GM21360 (cell line): ENCODE results near the gene ADAMTS17.

Experiments
- ATAC-seq: cut with Tn5 transposase; IDR thresholded peaks from one replicate; pipeline ENCODE4 v1.9.1; 2021; ENCODE audit warnings: mild to moderate bottlenecking, moderate library complexity; ENCODE audit not compliant: unreplicated experiment

Gene ADAMTS17, protein sequence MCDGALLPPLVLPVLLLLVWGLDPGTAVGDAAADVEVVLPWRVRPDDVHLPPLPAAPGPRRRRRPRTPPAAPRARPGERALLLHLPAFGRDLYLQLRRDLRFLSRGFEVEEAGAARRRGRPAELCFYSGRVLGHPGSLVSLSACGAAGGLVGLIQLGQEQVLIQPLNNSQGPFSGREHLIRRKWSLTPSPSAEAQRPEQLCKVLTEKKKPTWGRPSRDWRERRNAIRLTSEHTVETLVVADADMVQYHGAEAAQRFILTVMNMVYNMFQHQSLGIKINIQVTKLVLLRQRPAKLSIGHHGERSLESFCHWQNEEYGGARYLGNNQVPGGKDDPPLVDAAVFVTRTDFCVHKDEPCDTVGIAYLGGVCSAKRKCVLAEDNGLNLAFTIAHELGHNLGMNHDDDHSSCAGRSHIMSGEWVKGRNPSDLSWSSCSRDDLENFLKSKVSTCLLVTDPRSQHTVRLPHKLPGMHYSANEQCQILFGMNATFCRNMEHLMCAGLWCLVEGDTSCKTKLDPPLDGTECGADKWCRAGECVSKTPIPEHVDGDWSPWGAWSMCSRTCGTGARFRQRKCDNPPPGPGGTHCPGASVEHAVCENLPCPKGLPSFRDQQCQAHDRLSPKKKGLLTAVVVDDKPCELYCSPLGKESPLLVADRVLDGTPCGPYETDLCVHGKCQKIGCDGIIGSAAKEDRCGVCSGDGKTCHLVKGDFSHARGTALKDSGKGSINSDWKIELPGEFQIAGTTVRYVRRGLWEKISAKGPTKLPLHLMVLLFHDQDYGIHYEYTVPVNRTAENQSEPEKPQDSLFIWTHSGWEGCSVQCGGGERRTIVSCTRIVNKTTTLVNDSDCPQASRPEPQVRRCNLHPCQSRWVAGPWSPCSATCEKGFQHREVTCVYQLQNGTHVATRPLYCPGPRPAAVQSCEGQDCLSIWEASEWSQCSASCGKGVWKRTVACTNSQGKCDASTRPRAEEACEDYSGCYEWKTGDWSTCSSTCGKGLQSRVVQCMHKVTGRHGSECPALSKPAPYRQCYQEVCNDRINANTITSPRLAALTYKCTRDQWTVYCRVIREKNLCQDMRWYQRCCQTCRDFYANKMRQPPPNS

DNA sequence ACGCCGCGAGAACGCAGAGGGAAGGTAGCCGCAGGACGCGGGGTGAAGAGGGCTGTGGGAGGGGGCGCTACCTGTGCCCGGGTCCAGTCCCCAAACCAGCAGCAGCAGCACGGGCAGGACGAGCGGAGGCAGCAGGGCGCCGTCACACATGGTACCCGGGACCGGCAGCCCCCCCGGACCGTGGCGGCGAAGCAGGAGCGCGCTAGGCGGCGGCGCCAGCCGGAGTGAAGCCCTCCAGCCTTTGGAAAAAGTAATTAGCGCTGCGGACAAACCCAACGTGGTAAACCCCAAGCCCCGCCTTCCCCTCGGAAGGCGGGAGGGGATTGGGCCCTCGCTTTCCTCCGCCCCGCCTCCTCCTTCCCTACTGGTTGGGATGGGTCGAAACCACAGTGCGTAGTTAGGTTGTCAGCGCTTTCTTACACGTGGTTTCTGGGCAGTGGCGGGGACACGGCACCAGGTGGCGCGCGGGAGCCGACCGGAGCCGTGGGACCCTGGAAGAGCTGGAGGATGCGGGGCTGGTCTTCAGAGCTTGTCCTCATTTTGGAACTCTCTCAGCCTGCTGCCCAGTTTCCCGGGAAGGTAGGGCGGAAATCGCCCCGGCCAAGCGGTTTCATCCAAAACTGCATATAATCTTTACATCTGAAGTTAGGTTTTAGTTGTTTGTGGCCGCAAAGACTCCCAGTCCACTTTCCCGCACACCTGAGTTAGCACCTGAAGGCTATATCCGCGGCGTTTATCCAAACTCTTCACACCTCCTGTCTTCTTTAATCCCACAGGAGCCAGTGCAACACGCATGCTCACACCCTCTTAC is at the start of gene ADAMTS17:
ADAMTS17 (minus strand) TSS at position 226 of the 811 bp plus-strand sequence; CDS start at position 150, 76 bp downstream.
- ATAC-seq, result peak; percentile 95

DNA sequence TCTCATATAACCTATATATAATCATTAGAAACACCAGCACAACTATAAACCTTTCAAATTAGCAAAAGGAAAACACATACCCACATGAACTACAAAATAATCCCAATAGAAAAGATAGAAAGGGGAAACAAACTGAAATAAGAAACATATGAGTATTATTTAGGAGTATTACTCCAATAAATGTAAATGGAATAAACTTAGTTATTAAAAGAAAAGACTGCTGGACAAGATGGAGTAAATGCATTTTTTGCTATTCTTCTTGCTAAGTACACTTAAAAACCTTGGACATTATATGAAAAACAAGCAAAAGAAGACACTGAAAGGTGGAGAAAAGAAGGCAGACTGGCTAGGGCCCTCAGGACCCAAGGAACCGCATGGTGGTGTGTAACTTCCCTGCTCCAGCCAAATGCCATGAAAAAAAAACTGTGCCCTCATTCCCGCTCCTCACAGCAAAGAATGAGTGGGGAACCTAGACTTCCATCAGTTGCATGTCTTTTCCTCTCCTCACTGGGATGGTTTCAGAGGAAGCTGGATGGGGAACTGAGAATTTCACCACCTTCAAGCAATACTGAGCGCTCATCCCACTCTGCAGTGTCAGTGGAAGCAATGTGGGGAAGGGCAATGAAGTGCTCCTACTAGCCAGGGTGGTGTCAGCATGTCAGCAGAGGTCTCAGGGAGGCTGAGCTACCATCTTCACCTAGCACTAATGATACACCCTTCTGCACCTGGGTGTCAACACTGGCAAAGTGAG is 43.7 kb upstream of the ADAMTS17 start:
- ATAC-seq, result no peak

DNA sequence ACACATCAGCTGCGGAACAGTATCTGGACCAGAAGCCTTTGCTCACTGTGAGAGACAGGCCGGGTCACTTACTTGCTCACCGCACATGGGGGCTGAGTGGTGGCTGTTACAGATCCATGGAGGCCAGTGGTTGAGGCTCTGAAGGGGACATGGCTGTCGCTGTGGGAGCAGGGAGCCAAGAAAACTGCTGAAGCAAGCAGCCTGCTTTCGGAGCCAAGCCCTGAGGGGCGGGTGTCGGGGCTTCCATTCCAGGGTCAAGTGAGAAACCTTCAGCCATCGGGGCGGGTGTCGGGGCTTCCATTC is 42.3 kb upstream of the ADAMTS17 start:
- no peak for ATAC-seq

DNA sequence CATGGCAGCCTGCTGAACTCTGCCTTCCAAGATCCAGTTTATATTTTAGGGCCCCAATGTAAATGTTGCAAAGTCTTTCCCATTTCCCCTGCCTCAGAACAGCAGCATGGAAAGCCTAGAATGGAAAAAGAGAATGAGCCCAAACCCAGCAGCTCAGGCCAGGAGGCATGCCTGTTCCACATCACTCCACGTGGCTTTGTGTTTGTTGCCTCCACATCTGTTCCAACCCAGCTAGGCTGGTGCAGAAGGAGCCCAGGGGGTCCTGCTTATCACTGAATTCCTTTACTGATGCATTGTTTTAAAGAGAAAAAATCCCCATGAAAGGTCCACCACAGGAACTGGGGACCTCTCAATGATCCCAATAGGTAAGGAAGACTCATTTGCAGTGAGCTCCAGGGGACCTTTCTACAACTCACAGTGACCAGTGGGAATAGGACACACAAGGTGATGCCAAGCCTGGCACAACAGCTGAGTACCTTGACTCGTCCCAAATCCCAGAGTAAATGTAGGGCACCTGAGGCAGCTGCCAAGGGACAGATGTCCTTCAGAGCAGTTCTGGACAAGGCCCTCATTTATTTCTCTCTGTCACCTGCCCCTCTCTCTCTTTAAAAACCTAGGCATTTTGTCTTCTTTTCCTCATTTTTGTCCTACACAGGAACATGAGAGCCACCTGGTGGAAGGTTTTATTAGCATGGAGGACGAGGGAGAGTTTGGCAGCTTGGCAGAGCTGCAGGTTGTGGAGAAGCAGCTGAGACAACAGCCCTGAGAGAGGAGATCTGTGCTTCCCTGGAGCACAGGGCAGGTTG is 41.7 kb upstream of the ADAMTS17 start:
- ATAC-seq, result no peak

DNA sequence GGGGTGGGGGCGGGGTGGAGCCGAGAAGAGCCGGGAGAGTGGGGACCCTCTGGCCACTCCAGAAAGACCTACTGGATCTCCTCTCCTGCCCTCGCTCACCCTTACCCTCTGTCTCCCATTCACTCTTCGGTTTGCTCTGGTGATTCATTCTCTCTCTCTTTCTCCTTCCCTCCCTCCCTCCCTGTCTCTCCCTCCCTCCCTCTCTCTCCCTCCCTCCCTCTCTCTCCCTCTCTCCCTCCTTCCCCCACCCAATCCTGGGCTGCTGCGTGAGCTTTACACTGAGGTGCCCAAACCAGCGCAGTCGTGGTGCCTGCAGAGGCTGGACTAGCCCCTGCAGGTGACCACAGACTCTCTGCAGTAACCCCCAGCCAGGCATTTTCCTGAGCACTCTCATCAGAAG is 32.2 kb upstream of the ADAMTS17 start:
- ATAC-seq, result no peak

DNA sequence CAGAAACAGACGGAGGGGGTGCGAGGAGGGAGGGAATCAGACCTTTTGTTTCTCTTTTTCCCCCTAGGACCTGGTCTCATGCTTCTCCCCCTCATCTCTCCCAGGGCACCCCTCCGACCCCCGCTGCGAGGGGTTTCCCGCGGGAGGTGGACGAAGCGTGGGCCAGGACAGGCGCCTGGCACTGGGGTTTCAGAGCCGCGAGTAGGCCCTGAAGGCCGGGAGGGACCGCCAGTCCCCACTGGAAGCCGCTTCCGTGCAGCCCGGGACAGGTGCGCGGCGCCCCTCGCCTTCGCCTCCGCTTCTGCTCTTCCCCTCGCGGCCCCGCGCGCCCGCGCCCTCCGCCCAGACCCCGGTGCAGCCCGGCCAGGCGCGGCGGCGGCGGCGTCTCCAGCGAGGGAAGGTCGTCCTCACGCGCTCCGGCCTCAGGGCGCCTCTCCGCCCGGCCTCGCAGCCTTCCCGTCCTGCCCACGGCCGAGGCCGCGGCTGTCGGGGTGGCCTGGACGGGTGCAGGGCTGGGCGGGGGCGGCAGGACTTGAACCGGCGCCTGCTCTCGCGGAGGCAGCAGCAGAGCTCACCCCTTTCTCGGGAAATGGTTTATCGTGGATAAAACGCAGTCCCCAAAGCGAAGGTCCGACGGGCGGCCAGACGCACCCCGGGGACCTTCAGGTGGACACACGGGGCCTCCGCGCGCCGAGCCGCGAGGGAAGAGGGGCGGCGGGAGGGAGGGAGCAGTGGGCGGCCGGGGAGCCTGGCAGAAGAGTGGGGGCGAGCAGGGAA is 31.5 kb upstream of the ADAMTS17 start:
- ATAC-seq, result no peak

DNA sequence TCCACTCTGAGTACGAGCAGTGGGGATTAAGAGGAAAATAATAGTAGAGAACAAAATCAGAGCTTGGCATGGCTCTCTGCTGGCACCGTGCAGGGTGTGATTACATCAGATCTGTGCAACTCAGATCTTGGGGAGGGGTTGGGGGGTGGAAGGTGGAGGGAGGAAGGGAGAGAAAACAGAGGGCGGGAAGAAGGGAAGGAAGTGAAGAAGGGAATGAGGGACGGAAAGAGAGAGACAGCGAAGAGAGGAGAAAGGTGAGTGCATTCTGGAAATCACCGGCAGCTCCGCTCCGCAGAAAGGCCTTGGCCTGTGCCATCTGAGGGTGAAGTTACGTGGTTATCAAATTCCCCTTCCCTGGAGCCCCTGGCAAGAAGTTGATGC is 31.0 kb upstream of the ADAMTS17 start:
- no peak for ATAC-seq

DNA sequence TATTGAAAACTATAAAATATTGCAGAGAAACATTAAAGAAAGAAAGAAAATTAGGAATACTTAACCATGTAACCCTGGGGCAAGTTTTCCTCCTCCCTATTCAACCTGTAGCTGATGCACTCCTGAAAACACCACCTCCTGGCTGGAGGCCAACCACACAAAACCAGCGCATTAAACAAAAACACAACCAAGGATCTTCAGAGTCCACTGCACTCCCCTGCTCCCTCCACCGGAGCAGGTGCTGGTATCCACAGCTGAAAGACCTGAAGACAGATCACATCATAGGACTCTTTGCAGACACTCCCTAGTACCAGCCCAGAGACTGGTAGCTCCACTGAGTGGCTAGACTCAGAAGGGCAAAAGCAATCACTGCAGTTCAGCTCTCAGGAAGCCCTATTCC is 13.6 kb upstream of the ADAMTS17 start:
- ATAC-seq, result no peak

DNA sequence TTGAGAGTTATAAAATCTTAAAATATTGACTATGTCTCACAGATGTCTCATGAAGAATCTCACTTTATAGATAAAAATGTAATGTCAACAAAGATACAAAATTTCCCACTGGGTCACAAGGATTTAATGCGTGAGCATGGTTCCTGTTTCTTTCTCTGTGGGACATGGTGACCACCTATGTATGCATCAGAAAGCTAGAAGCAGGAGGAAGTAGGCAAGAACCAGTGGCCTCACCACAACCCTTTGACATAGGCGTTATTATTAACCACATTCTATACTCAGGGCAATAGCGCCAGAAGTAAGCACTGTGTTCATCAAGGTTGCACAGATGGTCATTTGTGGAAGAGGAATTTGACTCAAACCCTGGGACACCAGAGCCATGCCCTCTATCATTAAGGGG is 11.7 kb upstream of the ADAMTS17 start:
- ATAC-seq, result no peak

DNA sequence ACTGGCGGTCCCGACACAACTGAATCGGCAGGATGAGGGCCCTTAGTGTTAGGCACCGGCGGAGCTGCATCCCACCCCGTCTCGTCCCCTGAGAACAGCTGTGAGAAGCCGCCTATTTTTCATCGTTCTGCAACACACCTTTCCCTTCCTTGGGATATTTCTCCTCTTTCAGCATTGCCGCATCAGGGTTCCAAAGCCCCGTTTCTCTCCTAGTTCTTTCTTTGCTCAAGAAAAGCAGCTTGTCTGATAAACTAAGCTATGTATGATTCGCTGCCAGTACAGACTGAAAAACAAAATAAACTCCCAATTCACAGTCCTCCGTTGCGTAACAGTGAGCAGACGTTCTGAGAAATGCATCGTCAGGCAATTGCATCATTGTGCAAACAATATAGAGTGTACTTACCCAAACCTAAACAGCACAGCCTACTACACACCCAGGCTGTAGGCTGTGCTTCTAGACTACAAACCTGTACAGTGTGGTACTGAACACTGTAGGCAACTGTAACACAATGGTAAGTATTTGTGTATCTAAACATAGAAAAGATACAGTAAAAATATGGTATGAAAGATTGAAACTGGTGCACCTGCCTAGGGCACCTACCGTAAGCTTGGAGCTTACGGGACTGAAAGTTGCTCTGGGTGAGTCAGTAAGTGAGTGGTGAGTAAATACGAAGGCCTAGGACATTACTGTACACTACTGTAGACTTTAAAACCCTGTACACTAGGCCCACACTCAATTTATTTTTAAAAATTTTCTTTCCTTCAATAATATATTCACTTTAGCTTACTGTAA is 8.9 kb upstream of the ADAMTS17 start:
- no peak for ATAC-seq

DNA sequence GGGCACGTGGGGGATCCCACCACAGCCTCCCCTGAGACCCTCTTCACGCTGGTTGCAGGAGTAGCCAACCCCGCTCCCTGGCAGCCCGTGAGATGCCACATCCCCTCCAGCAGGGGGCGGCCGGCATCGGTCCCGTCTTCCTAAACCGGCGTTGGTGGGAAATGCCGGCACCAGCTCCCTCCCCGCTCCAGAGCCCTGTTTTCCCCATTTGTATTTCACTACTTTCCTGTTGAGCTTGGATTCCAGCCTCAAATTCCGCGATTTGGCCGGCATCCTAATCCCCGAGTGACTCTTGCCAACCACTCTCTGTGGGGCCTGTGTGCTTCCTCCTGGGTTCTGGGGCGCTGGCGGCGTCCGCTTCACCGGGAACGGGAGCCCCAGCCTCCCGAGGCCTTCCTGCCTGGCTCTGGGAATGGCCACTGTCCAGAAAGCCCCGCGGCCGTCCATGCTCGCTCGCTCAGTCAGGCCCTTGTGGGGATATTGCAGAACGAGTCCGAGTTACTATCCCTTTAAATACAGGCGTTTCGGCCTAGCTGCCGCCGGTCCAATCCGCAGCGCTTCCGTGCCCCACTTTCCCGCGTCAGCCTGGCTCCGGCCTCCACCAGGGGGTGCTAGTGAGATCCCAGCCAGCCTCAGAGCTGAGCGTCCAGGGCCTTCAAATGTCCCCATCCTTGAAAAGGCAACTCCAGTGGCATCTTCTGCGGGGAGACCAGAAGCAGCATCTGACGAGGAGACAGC is 8.1 kb upstream of the ADAMTS17 start:
- peak; percentile 83 for ATAC-seq

DNA sequence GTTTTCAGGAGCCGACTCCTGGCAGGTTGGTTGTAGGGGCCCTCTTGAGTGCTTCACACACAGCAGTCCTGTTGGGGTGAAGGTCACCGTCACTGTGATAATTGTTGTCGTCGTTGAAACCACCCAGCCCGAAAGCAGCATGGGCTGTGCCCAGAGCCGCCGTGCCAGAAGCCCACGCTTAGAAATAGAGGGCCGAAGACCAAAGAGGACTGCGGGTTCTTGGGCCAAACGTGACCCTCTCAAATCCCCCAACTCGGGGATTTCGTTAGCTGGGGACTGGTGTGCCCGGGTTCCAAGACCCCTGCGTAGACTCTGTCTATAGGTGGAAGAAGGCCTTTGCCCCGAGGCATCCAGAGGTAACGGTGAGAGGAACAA is 7.5 kb upstream of the ADAMTS17 start:
- no peak for ATAC-seq

DNA sequence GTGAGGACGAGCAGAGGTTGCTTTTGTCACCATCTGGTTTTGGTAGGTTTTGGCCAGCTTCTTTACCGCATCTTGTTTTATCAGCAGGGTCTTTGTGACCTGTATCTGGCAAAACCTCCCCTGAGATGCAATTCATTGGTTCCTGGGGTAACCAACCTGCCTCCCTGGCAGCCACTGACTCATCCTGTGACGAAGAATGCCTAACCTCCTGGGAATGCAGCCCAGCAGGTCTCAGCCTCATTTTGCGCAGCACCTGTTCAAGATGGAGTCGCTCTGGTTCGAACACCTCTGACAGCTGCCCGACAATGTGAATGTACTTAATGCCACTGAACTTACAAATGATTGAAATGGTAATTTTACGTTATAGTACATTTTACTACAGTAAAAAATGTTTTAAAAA is 6.8 kb upstream of the ADAMTS17 start:
- no peak for ATAC-seq

DNA sequence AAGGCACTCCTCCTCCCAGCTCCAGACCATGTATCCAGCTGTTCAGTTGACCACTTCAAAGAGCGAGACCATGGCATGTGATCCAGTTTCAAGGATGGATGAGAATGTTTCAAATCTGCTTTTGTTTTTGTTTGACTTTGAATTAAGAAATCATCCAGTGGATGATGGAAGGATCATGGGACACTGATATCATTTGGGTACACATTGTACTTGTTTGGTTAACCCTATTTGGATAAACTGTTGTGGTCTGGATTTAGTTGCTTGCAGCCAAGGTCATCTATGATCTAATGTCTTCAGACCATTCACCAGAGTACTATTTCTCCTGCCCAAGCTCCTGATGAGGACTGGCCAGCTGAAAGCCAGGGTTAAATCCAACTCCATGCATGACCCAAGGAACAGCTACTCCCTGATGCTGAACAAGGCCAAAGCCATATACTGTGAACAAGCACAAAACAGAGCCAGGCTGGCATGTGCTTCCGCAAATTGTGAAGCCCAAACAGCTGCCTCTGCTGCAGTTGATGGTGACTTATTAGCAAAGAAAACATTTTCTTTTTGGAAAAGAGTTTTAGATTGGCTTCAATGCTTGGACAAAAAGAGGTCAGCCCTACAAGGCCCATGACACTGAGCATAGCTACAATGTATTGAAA is 5.2 kb upstream of the ADAMTS17 start:
- ATAC-seq, result no peak

DNA sequence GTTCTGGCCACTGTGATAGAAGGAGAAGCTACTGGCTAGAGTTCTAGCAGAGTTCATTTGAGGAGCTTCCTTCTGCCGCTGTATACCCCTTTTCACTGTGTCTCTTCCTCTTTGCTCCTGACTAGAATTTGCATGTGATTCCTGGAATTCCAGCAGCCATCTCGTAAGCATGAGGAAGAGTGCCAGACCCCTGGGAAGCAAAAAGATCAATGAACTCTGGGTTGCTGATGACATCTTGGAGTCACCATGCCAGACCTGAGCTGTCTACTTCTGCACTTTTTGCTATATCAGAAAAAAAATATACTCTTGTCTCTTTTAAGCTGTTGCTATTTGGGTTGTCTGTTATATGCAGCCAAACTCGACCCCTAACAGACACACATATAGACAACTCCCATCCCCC is 3.7 kb upstream of the ADAMTS17 start:
- no peak for ATAC-seq

DNA sequence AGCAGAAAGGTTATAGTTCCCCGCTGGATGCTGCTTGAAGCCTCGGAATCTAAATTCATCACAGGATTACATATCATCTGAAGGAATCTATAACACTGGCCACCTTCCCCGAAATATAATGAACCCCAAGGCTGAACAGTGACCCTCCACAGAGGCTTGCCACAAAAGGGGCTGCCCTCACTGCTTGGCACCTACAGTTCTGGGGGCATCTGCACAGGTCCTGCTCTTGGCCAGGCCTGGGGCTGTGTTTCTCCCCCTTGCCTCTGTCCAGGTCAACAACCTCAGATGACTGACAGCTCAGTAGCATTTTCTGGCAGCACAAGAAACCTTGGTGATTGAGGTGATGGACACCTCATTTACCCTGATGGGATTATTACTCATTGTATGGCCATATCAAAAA is 1.5 kb upstream of the ADAMTS17 start:
- no peak for ATAC-seq

DNA sequence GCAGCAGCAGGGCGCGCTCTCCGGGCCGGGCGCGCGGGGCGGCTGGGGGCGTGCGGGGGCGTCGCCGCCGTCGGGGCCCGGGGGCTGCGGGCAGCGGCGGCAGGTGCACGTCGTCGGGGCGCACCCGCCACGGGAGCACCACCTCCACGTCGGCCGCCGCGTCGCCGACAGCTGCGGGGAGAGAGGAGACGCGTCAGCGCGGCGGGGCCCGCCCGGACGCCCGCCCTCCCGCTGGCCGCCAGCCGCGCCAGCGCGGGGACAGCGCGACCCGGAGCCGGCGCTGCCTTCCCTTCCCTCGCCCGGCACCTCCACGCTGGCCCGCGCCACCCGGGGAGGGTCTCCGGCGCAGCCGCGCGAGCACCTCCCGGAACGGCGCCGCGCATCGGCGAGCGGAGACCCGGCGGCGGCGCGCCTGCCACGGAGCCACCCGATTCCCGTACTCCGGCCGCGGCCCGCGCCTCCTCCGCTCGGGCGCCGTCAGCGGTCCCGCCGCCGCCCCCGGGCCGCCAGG is 481 bp downstream of the ADAMTS17 start:
- ATAC-seq, result no peak
